Natural killer cell (primary cell): ENCODE measurements around the gene PLPP7. TPM values are rescaled to one million over a fixed set of nuclear protein-coding genes. Genes with fewer than 3 reads are reported as not detected.
A peak's percentile ranks its signal among the peaks of the same experiment; 100 is the strongest.

ENCODE experiments used
- ATAC-seq, 3 donors: fragments of 150-1000 bp in 2 of 3; fragments of 200-7000 bp in 1 of 3; cut with Tn5 transposase; 1 replicate in 1 of 3; 2 replicates in 2 of 3; pipeline ENCODE4 v1.10.0; 2021; ENCODE audit warnings: mild to moderate bottlenecking in 2 of 3, moderate library complexity in 2 of 3
- DNase-seq, 2 donors: peaks; one replicate each; pipeline versions ENCODE4 v3.0.0 to v3.0.0-alpha.2; 2013 to 2021; ENCODE audit warnings: mixed read lengths in 1 of 2
- H3K27ac ChIP-seq: one replicate; pipeline ENCODE4 v1.5.1; 2013; ENCODE audit warnings: mild to moderate bottlenecking, low read length
- H3K27me3 ChIP-seq: one replicate; pipeline ENCODE4 v1.6.1; 2013; ENCODE audit warnings: low read length; ENCODE audit not compliant: control insufficient read depth, insufficient read depth
- H3K36me3 ChIP-seq: one replicate; pipeline ENCODE4 v1.6.1; 2013; ENCODE audit warnings: low read length; ENCODE audit not compliant: control insufficient read depth, insufficient read depth
- H3K4me1 ChIP-seq: one replicate; pipeline ENCODE4 v1.6.1; 2013; ENCODE audit warnings: low read length; ENCODE audit not compliant: control insufficient read depth, insufficient read depth
- H3K4me3 ChIP-seq: one replicate; pipeline ENCODE4 v1.5.1; 2013; ENCODE audit warnings: low read length
- H3K9me3 ChIP-seq: one replicate; pipeline ENCODE4 v1.6.1; 2013; ENCODE audit warnings: low read length; ENCODE audit not compliant: control insufficient read depth, insufficient read depth
- H3K27ac Mint-ChIP-seq, 2 donors: one replicate each; pipeline ENCODE4 v1.8.0; 2022; ENCODE audit warnings: mild to moderate bottlenecking in 2 of 2, mixed read lengths in 2 of 2, moderate library complexity in 1 of 2
- H3K27me3 Mint-ChIP-seq, 2 donors: one replicate each; pipeline ENCODE4 v1.8.0; 2022; ENCODE audit warnings: low read depth in 2 of 2, mixed read lengths in 2 of 2
- H3K36me3 Mint-ChIP-seq: one replicate; pipeline ENCODE4 v1.8.0; 2022; ENCODE audit warnings: mixed read lengths
- H3K4me1 Mint-ChIP-seq, 2 donors: one replicate each; pipeline ENCODE4 v1.8.0; 2022; ENCODE audit warnings: mixed read lengths in 2 of 2
- H3K4me3 Mint-ChIP-seq: one replicate; pipeline ENCODE4 v1.8.0; 2022; ENCODE audit warnings: mild to moderate bottlenecking, moderate library complexity, mixed read lengths
- H3K9me3 Mint-ChIP-seq, 2 donors: one replicate each; pipeline ENCODE4 v1.8.0; 2022; ENCODE audit warnings: mixed read lengths in 2 of 2
- WGBS: methylation state at CpG from one replicate; pipeline ENCODE4 v1.1.7; 2013; ENCODE audit warnings: missing lambda C conversion rate; ENCODE audit not compliant: insufficient coverage; 5-methylcytosine and 5-hydroxymethylcytosine counted together
- intact Hi-C: fragments of 100-400 bp; cut with micrococcal nuclease; formaldehyde crosslinking; loops from one replicate; pipeline ENCODE4 v1.14.2; 2022
- total RNA-seq, 4 donors: library from RNA; stranded (reverse); fragments of 120-200 nt in 1 of 4; gene quantifications; one replicate each; pipeline versions ENCODE4 v1.2.3 to v1.2.4, GENCODE V29; 2013 to 2022
- TF ChIP-seq, protein P1 (sequence below): fragments of 200-600 bp; IDR thresholded peaks from one replicate; pipeline ENCODE4 v1.8.0; 2022; ENCODE audit warnings: antibody characterized with exemption

PLPP7 gene
- total RNA-seq, 3 donors from 2014 or later (not counting 1 experiment from before 2014, with no cell fraction given): 0.28 to 0.59 (median 0.34) TPM

GRCh38 chr9:131277910-131278701 lies 11.4 kb upstream of the PLPP7 start:
- Histone ChIP-seq H3K36me3 (no peaks in the 10 kb centered on the region), H3K27me3 (peaks cover 5% of the 10 kb centered on the region), H3K27ac (peak overlapping the region; percentile 79), H3K9me3 (no peaks in the 10 kb centered on the region), H3K4me1 (peaks cover 47% of the 10 kb centered on the region), H3K4me3 (peak overlapping the region; percentile 27)
- WGBS: 9% methylated on average over 59 of the region's 59 CpGs
- peaks cover 42 to 61% of the 10 kb centered on the region in 2 donors for H3K4me1 Mint-ChIP-seq
- TF ChIP-seq, protein P1, sequence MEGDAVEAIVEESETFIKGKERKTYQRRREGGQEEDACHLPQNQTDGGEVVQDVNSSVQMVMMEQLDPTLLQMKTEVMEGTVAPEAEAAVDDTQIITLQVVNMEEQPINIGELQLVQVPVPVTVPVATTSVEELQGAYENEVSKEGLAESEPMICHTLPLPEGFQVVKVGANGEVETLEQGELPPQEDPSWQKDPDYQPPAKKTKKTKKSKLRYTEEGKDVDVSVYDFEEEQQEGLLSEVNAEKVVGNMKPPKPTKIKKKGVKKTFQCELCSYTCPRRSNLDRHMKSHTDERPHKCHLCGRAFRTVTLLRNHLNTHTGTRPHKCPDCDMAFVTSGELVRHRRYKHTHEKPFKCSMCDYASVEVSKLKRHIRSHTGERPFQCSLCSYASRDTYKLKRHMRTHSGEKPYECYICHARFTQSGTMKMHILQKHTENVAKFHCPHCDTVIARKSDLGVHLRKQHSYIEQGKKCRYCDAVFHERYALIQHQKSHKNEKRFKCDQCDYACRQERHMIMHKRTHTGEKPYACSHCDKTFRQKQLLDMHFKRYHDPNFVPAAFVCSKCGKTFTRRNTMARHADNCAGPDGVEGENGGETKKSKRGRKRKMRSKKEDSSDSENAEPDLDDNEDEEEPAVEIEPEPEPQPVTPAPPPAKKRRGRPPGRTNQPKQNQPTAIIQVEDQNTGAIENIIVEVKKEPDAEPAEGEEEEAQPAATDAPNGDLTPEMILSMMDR: no peak
- H3K4me3 Mint-ChIP-seq: peak overlapping the region; percentile 90
- intact Hi-C loops: no loop called here
- no peaks in the 10 kb centered on the region for H3K9me3 Mint-ChIP-seq
- peaks cover 0 to 7% of the 10 kb centered on the region in 2 donors for H3K27me3 Mint-ChIP-seq
- peak overlapping the region; percentile 79 to 92 for H3K27ac Mint-ChIP-seq
- DNase-seq (peak in 1 of 2 donors; percentile 87), ATAC-seq (peak; percentile 33 to 51 (median 49))
- H3K36me3 Mint-ChIP-seq: peaks cover 7% of the 10 kb centered on the region

GRCh38 chr9:131278702-131279111 lies 10.8 kb upstream of the PLPP7 start:
- Histone ChIP-seq H3K27ac (peak overlapping the region; percentile 79), H3K27me3 (peaks cover 5% of the 10 kb centered on the region), H3K36me3 (no peaks in the 10 kb centered on the region), H3K4me1 (peaks cover 44% of the 10 kb centered on the region), H3K4me3 (no peak overlapping the region), H3K9me3 (no peaks in the 10 kb centered on the region)
- DNase-seq: peak in 1 of 2 donors; percentile 74
- peak overlapping the region; percentile 90 for H3K4me3 Mint-ChIP-seq
- H3K27me3 Mint-ChIP-seq: peaks cover 0 to 7% of the 10 kb centered on the region in 2 donors
- peaks cover 36 to 59% of the 10 kb centered on the region in 2 donors for H3K4me1 Mint-ChIP-seq
- peaks cover 7% of the 10 kb centered on the region for H3K36me3 Mint-ChIP-seq
- no peak for ATAC-seq
- H3K9me3 Mint-ChIP-seq: no peaks in the 10 kb centered on the region
- intact Hi-C loops: no loop called here
- TF ChIP-seq, protein P1: no peak
- peak overlapping the region; percentile 79 to 92 for H3K27ac Mint-ChIP-seq
- WGBS: 21% methylated on average over 10 of the region's 10 CpGs

- peaks cover 0 to 7% of the 10 kb centered on the region in 2 donors for H3K27me3 Mint-ChIP-seq
- no peak overlapping the region for H3K4me3 ChIP-seq
Observed at GRCh38 chr9:131279196-131279862, 10.2 kb upstream of the PLPP7 start.

More at GRCh38 chr9:131279196-131279862, 10.2 kb upstream of the PLPP7 start:
- ATAC-seq (no peak), DNase-seq (peak in 1 of 2 donors; percentile 27)
- Mint-ChIP-seq H3K9me3 (no peaks in the 10 kb centered on the region), H3K4me1 (peaks cover 30 to 53% of the 10 kb centered on the region in 2 donors), H3K27ac (peak overlapping the region; percentile 79 to 92), H3K36me3 (peaks cover 7% of the 10 kb centered on the region), H3K4me3 (peak overlapping the region; percentile 90)
- Histone ChIP-seq H3K36me3 (no peaks in the 10 kb centered on the region), H3K4me1 (peaks cover 38% of the 10 kb centered on the region), H3K27ac (peak overlapping the region; percentile 79), H3K27me3 (peaks cover 5% of the 10 kb centered on the region), H3K9me3 (no peaks in the 10 kb centered on the region)
- 94% methylated on average over 11 of the region's 11 CpGs for WGBS
- intact Hi-C loops: no loop called here
- TF ChIP-seq, protein P1: no peak
